Colon (tissue), 2 donors: ENCODE measurements around the gene SLC2A10.

Source experiments
- FAIRE-seq: peaks from 2 replicates; lab custom pipeline; 2012; peaks lifted over from hg19 to GRCh38; lab: Jason Lieb, UNC
- donor health status: control.
- donor health status: control.

SLC2A10 gene

DNA sequence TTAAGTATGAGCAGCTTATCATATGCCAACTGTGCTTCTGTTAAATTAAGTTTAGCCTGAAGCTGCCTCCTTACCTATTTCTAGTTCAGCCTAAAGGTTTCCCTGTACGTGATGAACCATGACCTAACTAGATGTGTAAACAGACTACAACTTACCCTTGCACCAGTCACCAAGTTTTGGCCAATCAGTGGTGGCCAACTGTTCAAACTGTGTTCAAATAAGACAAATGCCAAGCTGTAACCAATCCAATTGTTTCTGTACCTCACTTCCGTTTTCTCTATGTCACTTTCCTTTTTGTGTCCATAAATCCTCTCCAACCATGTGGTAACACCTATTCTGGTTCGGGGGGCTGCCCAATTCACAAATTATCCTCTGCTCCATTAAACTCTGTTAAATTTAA lies 6.0 kb upstream of the SLC2A10 start:
- no peak for FAIRE-seq

DNA sequence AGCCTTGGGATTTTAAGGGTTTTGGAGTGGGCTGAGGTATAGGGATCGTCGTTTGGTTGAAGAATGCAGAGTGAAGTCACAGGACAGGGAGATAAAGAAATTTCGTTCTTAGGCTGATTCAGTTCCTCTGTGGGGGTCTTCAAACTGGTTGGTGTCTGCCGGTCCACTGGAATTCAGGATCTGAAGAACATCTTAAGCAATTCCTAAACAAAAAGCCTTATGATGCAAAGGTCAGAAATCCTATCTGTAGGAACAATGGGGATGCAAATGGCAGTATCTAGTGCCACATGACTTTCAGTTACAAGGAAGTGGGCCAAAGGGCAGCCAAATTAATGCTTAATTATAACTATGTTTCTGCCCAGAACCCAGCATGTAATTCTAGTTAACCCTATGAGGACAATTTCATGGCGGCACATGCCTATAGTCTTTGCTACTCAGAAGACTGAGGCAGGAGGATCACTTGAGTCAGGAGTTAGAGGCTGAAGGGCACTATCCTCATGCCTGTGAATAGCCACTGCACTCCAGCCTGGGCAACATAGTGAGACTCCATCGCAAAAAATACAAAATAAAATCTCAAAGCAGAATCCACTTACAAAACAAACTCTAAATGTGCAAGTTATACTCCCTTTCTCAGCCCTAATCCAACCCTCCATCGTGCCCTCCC lies 4.6 kb upstream of the SLC2A10 start:
- FAIRE-seq = no peak

DNA sequence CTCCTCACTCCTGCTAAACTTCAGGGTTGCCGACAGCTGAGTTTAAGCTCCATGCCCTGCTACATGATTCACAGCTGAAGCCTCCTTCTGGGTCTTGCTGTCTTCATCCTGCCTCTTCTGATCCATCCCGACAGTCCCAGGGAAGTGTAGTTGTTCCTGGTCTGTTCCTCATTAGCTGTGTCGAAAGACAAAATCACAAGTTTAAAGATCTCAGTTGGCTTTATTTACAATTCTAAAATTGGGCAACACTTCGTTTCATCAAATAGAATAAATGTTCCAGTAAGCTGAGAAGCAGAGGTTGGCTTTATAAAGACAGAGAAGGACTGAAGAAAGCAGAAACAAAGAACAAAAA lies 4.1 kb upstream of the SLC2A10 start:
- no peak for FAIRE-seq

DNA sequence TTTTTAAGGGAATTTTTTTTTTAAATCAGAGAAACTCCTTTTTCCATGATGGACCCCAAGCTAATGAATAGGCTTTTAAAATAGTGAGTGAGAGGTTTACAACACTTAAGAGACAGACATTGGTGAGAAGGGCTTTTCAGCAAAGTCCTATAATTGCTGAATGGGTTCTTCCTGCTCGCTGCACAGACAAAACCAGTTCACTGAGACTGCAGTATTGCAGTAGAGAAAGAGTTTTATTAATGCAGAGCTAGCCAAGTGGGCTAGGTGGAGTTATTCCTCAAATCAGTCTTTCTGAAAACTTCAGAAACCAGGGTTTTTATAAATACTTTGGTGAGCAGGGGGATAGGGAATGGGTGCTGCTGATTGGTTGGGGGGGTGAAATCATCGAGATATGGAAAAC lies 3.2 kb upstream of the SLC2A10 start:
- no peak for FAIRE-seq

DNA sequence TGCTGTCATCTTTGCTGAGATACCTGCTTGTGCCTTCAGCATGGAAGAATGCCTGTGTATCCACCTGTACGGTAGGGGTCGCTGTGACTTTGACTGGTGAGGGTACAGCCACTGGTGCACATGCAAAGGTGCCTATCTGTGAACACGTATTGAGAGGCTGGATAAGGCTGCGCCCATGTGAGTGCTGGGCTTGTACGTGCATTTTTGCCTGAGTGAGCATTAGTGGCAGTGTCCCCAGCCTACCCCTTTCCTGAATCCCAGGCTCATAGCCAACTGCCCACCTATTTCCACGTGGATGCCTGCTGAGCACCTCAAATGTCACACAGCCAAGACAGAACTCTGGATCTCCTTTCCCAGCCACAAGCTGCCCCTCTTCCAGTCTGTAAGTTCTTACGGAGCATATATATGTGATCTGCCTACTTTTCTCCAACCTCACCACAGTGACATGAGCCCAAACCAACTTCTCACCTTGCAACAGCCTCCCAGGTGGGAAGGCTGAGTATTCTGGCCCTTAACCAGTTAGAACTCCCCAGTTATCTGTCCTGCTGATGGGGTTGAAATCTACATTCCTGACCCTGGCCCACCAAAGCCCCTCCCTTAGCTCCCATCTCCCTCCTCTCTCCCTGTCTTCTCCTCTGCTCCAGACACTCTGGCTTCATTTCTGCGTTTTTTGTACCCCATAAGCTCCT lies 1.1 kb upstream of the SLC2A10 start:
- no peak for FAIRE-seq

DNA sequence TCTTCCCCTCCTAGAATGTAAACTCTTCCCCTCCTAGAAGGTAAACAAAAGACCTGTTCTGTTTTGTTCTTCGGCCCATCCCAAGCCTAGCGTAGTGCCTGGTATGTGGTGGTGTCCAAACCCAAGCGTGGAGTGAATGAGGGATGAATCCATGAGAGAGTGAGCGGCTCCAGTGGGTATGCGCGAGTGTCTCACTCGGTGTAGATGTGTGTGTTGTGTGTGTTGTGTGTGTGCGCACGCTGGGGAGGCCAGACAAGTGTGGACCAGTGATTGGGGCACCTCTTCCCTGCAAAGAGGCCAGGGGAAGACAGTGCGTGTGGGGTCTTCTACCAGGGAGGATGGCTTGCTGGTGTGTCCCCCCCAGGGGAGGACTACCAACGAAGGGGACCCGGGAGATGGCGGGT lies 392 bp upstream of the SLC2A10 start:
- FAIRE-seq = no peak

DNA sequence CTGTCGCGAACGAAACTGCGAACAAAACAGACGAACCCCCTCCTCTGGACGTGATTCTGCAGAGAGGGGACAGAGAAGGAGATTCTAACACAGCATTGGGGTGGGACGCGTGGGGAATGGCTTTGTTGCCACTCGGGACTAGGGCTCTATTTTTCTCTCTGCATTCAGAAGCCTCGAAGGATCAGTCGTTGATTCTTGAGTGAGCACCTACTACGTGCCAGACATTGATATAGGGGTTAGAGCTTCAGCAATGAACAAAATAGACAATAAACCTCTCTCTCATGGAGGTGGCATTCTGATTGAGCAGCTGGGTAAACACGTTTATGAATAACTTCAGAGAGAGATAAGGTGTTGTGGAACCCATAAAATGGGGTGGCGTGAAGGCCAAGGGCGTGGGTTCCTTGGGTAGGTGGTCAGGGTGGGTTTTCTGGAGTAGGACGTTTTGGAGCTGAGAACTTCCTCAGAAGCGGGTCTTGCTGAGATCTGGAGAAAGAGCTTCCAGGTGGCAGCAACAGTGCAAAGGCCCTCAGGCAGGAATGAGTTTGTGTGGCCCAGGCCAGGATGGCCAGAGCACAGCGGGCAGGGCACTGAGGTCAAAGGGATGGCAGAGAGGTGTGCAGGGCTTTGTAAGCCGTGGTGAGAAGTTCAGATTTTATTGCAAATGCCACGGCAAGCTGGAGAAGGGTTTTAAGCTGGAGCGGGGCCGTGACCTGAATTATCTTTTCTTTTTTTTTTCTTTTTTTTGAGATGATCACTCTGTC lies 884 bp downstream of the SLC2A10 start:
- no peak for FAIRE-seq

DNA sequence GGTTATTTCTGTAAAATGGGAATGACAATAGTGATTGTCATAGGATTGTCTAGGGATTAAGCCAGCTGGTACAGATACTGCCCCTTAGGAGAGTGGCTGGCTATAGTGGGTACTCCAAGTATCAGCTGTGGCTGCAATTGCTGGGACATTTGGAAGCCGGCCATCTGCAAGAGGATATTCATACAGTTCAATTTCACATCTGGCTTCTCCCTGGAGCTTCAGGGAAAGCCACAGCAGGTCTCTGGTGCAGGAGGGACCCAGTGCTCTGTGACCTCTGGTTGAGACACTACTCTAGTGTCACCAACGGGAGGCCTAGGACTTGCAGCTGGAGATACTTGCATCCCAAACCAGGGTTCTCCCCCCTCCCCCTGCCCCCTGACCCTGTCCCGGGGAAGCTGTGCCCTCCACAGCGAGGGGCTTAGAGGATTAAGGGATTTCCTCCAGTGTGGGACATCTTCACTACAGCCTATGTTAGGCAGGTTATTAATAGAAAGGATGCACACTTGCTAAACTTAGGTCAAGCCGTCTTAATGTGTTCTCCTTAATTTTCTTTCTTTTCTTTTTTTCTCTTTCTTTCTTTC lies 2.7 kb downstream of the SLC2A10 start:
- FAIRE-seq = no peak

DNA sequence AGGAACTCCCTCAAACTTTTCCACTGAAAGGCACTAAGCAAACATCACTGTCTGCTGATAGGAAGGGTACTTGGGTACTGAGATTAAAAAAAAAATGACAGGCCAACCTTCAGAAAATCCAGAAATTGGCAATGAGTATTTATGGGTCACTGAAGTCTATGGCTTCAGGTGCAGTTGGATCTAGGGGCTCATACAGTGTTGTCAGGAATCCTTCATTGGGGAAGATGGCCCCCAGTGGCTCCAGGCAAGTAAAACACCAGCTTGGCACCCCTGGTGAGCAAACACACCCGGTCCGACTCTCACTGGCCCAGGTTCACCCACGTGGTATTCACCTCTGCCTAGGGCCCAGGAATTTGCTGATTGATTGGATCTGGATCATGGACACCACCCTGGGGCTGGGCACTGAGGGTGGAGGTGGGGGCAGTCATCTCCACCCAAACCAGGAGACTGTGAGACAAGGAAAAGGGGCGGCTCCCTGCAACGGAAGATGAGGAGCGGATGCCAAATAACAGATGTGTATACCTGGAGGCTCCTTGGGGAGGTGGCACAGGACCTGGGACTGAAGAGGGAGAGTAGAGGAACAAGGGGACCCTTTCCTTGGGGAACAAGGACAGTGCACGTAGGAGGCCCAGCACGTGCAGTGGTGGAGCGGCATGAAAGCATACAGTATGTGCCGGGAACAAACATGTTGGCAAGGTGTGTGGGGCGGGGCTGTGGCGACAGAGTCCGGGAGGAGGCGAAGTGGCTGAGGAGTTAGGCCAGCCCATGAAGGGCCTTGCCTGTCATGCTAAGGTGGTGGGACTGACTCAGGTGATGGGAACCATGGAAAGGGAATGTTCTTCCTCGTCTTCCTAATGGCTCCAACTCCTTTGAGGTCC lies 4.7 kb downstream of the SLC2A10 start:
- FAIRE-seq = no peak

DNA sequence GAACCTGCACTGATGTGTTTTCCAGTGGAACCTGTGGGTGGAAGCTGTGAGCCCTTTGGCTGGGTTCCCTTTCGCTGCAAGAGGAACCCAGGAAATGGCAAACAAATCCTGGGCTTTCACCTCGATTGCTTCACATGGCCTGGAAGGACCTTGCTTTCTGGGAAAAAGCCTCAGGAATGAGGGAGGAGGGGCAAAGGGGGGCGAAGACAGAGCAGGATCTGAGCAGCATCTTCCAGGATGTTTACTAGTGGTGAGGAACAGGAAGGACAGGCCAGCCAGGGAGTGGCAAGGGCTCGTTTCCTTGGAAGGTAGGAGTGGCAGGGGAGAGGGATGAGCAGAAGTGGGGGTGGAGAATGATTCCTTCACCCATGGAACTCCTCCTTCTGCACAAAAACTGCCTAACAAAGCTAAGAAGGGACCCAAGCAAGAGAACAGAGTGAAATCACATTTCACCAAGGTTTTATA lies 5.9 kb downstream of the SLC2A10 start:
- no peak for FAIRE-seq

DNA sequence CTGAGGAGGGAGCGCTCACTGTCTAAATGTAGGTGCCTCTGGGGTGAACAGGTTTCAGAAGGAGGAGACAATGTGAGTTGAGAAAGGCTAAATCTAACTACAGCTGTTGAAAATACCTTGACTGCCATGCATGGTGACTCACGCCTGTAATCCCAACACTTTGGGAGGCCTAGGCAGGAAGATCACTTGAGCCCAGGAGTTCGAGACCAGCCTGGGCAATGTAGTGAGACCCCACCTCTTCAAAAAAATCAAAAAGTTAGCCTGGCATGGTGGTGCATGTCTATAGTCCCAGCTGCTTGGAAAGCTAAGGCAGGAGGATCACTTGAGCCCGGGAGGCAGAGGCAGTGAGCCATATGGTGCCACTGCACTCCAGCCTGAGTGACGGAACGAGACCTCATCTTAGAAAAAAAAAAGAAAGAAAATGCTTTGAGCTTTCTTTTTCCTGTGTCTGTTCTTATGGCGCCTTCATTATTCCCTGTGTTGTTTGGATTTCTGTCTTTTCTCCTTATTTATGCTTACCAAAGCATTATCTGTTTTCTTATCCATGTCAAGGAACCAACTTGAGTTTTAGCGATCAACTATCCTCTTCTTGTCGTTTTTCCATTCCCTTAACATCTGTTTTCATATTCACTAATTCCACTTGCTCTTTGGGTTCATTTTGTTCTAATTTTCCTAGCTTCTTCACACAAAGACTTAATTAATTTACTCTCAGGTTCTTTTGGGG lies 8.5 kb downstream of the SLC2A10 start:
- no peak for FAIRE-seq

DNA sequence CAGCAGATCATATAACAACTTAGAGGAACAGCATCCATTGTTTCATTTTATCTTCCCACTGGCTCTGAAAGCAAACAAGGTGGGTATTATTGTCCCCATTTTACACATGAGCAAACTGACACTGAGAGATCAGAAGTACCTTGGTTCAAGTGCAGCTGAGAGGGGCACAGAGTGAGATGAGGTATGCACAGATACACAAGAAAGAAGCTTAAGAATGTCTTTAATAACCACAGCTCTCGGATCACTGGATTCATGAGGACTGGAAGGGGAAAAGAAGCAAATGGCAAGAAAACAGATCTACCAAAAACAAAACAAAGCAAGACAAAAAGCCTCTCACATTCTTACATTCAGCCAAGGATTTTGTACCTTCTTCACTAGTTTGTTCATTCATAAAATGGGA lies 10.6 kb downstream of the SLC2A10 start:
- no peak for FAIRE-seq

DNA sequence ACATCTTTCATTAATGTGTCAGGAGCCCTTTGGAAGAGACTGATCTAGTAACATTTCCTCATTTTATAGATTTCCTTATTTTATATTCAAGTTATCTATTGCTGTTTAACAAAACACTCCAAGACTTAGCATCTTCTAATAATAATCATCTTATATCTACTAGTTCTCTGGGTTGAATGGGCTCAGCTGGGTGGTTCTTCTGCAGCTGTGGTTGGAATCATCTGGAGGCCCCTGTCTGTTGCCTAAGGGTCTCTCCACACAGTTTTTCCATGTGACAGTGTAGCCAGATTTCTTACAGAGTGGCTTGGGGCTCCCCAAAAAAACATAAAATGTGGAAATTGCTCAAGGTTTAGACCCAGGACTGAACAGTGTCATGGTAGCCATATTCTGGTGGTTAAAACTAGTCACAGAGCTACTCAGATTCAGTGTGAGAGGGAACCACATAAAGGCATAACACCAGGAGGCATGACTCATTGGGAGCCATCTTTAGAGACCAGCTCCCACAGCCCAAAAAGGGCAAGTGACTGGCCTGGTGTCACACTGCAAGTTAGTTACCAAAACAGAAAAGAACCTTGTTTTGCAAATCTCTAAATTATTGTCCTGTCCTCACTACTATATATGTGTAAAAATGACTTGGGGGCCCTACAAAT lies 11.5 kb downstream of the SLC2A10 start:
- no peak for FAIRE-seq

DNA sequence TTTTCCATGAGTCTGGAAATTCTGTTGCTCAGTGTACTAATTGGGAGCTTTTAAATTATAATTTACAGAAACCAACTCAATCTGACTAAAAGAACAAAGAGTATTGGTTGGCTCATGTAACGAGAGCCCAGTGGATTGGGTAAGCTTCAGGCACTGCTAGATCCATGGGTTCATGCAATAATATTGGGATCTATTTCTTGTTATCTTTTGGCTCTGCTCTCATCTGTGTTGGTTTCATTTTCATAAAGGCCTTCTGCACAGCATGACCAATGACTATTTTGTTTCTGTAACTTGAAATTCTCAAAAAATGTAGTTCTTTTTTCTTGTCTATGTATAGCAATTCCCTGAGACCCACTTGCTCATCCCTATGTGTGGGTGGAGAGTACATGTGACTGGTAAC lies 12.0 kb downstream of the SLC2A10 start:
- no peak for FAIRE-seq

DNA sequence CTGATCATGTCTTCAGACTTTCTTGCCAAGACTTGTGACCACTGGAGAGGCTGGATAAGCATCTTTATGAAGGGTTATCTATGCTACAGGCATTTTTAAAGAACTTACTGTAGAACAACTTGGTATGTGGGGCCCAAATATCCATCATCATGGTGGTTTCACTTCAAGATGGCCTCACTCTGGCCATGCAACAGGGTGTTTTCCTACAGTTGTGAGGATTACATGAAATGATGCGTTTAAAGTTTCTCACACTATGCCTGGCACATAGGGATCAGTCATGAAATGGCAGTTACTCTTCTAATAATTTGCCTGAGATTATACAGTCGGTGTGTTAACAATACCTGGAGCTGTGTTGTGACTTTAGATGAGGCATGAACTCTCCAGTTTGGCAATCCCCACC lies 13.0 kb downstream of the SLC2A10 start:
- no peak for FAIRE-seq

DNA sequence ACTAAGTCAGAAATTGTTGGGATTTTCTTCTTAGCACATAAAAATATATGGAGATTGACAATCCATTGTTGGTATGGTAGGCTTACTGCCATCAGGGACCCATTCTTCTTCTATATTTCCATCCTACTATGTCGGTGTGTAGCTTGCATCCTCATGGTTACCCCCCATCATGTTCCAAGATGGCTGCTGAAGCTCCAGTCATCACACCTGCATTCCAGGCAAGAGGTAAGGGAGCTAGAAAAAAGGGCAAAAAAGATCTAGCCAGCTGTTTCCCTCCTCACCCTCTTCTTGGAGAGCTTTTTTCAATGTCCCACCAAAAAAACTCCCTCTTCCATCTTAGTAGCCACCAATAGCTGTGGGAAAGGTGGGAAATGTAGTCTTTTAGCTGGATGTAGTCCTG lies 13.6 kb downstream of the SLC2A10 start:
- no peak for FAIRE-seq

DNA sequence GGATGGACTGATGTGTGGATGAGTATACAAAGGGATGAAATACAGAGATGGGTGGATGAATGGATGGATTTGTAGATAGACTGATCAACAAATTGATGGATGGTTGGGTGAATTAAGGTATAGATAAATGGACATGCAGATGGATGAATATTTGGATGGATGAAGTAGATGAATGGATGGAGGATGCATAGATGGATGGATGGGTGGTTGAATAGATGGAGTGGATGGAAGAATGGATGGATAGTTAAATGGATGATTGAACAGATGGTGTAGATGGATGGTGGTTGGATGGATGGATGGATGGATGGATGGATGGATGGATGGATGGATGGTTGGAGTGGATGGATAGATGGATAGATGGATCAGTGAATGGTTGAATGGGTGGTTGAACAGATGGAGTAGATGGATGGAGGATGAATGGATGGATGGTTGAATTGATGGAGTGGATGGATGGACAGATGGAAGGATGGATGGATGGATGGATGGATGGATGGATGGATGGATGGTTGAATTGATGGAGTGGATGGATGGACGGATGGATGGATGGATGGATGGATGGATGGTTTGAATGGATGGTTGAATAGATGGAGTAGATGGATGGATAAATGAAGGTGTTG lies 15.0 kb downstream of the SLC2A10 start:
- FAIRE-seq = no peak

DNA sequence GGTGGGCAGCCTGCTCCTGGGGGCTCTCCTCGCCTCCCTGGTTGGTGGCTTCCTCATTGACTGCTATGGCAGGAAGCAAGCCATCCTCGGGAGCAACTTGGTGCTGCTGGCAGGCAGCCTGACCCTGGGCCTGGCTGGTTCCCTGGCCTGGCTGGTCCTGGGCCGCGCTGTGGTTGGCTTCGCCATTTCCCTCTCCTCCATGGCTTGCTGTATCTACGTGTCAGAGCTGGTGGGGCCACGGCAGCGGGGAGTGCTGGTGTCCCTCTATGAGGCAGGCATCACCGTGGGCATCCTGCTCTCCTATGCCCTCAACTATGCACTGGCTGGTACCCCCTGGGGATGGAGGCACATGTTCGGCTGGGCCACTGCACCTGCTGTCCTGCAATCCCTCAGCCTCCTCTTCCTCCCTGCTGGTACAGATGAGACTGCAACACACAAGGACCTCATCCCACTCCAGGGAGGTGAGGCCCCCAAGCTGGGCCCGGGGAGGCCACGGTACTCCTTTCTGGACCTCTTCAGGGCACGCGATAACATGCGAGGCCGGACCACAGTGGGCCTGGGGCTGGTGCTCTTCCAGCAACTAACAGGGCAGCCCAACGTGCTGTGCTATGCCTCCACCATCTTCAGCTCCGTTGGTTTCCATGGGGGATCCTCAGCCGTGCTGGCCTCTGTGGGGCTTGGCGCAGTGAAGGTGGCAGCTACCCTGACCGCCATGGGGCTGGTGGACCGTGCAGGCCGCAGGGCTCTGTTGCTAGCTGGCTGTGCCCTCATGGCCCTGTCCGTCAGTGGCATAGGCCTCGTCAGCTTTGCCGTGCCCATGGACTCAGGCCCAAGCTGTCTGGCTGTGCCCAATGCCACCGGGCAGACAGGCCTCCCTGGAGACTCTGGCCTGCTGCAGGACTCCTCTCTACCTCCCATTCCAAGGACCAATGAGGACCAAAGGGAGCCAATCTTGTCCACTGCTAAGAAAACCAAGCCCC lies 16.0 kb downstream of the SLC2A10 start:
- FAIRE-seq = no peak

DNA sequence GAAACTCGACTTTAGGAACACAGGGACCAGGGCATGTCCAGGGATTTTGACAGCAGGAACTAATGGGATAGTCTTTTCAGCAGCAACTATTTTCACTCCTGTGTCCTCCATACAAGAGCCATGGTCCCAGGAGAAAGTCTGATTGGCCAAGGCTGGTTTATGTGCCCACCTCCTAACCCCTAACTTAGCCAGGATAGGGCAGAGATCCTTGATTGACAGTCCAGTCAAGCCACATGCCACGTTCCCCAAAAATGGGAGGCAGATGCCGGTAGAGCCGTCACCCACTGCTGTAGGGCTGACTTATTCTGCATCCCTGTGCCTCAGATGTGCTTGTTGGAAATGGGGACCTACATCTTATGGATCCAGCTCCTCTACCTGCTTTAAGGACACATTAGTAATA lies 22.3 kb downstream of the SLC2A10 start:
- FAIRE-seq = no peak
